OCI-LY1 (cell line): ENCODE data around the gene OTP.

ENCODE experiments used
- H2AFZ ChIP-seq: fragments of 200-600 bp; sonication (generic), shearing (Covaris generic); 2 replicates; pipeline ENCODE4 v1.6.0; 2014; ENCODE audit warnings: antibody characterized with exemption, mild to moderate bottlenecking, low read length
- H3F3A ChIP-seq: fragments of 200-600 bp; sonication (generic), shearing (Covaris generic); 2 replicates; pipeline ENCODE4 v1.6.0; 2014; ENCODE audit warnings: mild to moderate bottlenecking, antibody characterized with exemption, low read length, moderate library complexity; ENCODE audit not compliant: insufficient read depth
- H3K27ac ChIP-seq: fragments of 200-600 bp; sonication (generic); 2 replicates; pipeline ENCODE4 v1.5.1; 2014; ENCODE audit warnings: low read length, mixed run types, mild to moderate bottlenecking, low read depth; ENCODE audit not compliant: poor library complexity, severe bottlenecking
- H3K27me3 ChIP-seq: fragments of 200-600 bp; sonication (generic); 2 replicates; pipeline ENCODE4 v1.6.0; 2014; ENCODE audit warnings: antibody characterized with exemption, mild to moderate bottlenecking, low read length, moderate library complexity; ENCODE audit not compliant: insufficient read depth
- H3K36me3 ChIP-seq: fragments of 200-600 bp; sonication (generic); 2 replicates; pipeline ENCODE4 v1.6.1; 2014; ENCODE audit warnings: mild to moderate bottlenecking, antibody characterized with exemption, low read length, moderate library complexity, mixed read lengths; ENCODE audit not compliant: insufficient read depth
- H3K4me1 ChIP-seq: fragments of 200-600 bp; sonication (generic); 2 replicates; pipeline ENCODE4 v1.5.1; 2014; ENCODE audit warnings: mild to moderate bottlenecking, low read length, moderate library complexity; ENCODE audit not compliant: insufficient read depth, severe bottlenecking
- H3K4me2 ChIP-seq: fragments of 200-600 bp; sonication (generic), shearing (Covaris generic); 2 replicates; pipeline ENCODE4 v1.6.1; 2014; ENCODE audit warnings: low read length
- H3K4me3 ChIP-seq: fragments of 200-600 bp; sonication (generic); 2 replicates; pipeline ENCODE4 v1.5.1; 2014; ENCODE audit warnings: low read length, low read depth, mild to moderate bottlenecking, mixed read lengths; ENCODE audit not compliant: poor library complexity, severe bottlenecking
- H3K79me2 ChIP-seq: fragments of 200-600 bp; shearing (Covaris generic); 2 replicates; pipeline ENCODE4 v1.6.1; 2016; ENCODE audit warnings: mixed run types, low read length, mixed read lengths; ENCODE audit not compliant: insufficient read depth
- H3K9ac ChIP-seq: fragments of 200-600 bp; sonication (generic), shearing (Covaris generic); 2 replicates; pipeline ENCODE4 v1.6.1; 2014; ENCODE audit warnings: mild to moderate bottlenecking, low read length, mixed read lengths
- H3K9me2 ChIP-seq: fragments of 200-600 bp; sonication (generic), shearing (Covaris generic); 2 replicates; pipeline ENCODE4 v1.6.1; 2014; ENCODE audit warnings: low read depth, mild to moderate bottlenecking, low read length, mixed read lengths
- H3K9me3 ChIP-seq: fragments of 200-600 bp; shearing (Covaris generic); 2 replicates; pipeline ENCODE4 v1.6.1; 2014; ENCODE audit warnings: low read length, mixed read lengths
- H4K20me1 ChIP-seq: fragments of 200-600 bp; sonication (generic), shearing (Covaris generic); 2 replicates; pipeline ENCODE4 v1.6.0; 2016; ENCODE audit warnings: mild to moderate bottlenecking, low read length; ENCODE audit not compliant: insufficient read depth
- CTCF ChIP-seq: fragments of 200-600 bp; sonication (generic), shearing (Covaris generic); IDR thresholded peaks from 2 replicates; pipeline ENCODE4 v1.5.1; 2017; ENCODE audit warnings: mild to moderate bottlenecking, antibody characterized with exemption, low read length, moderate library complexity, mixed read lengths
- EZH2 ChIP-seq: fragments of 200-600 bp; sonication (generic), shearing (Covaris generic); IDR thresholded peaks from 2 replicates; pipeline ENCODE4 v1.8.0; 2017; ENCODE audit warnings: borderline replicate concordance, mixed run types, mild to moderate bottlenecking, antibody characterized with exemption, low read length, moderate library complexity, mixed read lengths

Gene OTP

GRCh38 chr5:77669677-77670076 lies 31.2 kb upstream of the OTP start:
- TF ChIP-seq EZH2 (no peak), CTCF (no peak)
- H3K9me2 ChIP-seq, result no peaks in the 10 kb centered on the region
- no peak overlapping the region for H3K27ac ChIP-seq
- H3K4me2 ChIP-seq, result no peak overlapping the region
- no peak overlapping the region for H3K4me3 ChIP-seq
- no peaks in the 10 kb centered on the region for H3K27me3 ChIP-seq
- no peaks in the 10 kb centered on the region for H3K79me2 ChIP-seq
- H3K4me1 ChIP-seq, result no peaks in the 10 kb centered on the region
- H3K36me3 ChIP-seq, result no peaks in the 10 kb centered on the region
- H3F3A ChIP-seq, result no peaks in the 10 kb centered on the region
- no peak overlapping the region for H3K9ac ChIP-seq
- H3K9me3 ChIP-seq, result no peaks in the 10 kb centered on the region
- no peaks in the 10 kb centered on the region for H4K20me1 ChIP-seq
- no peak overlapping the region for H2AFZ ChIP-seq

- Histone ChIP-seq H3K4me2 (no peak overlapping the region), H3K36me3 (no peaks in the 10 kb centered on the region), H3K9me2 (no peaks in the 10 kb centered on the region), H2AFZ (no peak overlapping the region), H3K79me2 (no peaks in the 10 kb centered on the region), H3K4me3 (no peak overlapping the region), H4K20me1 (no peaks in the 10 kb centered on the region), H3K4me1 (no peaks in the 10 kb centered on the region), H3K27ac (no peak overlapping the region), H3K27me3 (no peaks in the 10 kb centered on the region), H3F3A (no peaks in the 10 kb centered on the region), H3K9me3 (no peaks in the 10 kb centered on the region), H3K9ac (no peak overlapping the region)
- TF ChIP-seq EZH2, result no peak
- TF ChIP-seq CTCF, result no peak
Observed at GRCh38 chr5:77663090-77663863, 24.8 kb upstream of the OTP start.

GRCh38 chr5:77662635-77663034 lies 24.1 kb upstream of the OTP start:
- no peak overlapping the region for H3K27ac ChIP-seq

More at GRCh38 chr5:77662635-77663034, 24.1 kb upstream of the OTP start:
- H3K9ac ChIP-seq, result no peak overlapping the region
- H3K9me2 ChIP-seq, result no peaks in the 10 kb centered on the region
- H3K27me3 ChIP-seq, result no peaks in the 10 kb centered on the region
- H3K4me3 ChIP-seq, result no peak overlapping the region
- H3K4me2 ChIP-seq, result no peak overlapping the region
- H3K36me3 ChIP-seq, result no peaks in the 10 kb centered on the region
- no peaks in the 10 kb centered on the region for H3K9me3 ChIP-seq
- H3K79me2 ChIP-seq, result no peaks in the 10 kb centered on the region
- H3K4me1 ChIP-seq, result no peaks in the 10 kb centered on the region
- TF ChIP-seq CTCF (no peak), EZH2 (no peak)
- H2AFZ ChIP-seq, result no peak overlapping the region
- H4K20me1 ChIP-seq, result no peaks in the 10 kb centered on the region
- no peaks in the 10 kb centered on the region for H3F3A ChIP-seq
